GM12892 (cell line): ENCODE measurements around the gene DHRS7C.

Source experiments
- POLR2A ChIP-seq: IDR thresholded peaks from 2 replicates; pipeline ENCODE4 v1.6.1; 2011; ENCODE audit warnings: low read depth, low read length, control low read depth
- POLR2AphosphoS5 ChIP-seq: IDR thresholded peaks from 2 replicates; pipeline ENCODE4 v1.6.1; 2011; ENCODE audit warnings: low read depth, low read length, control low read depth

DNA sequence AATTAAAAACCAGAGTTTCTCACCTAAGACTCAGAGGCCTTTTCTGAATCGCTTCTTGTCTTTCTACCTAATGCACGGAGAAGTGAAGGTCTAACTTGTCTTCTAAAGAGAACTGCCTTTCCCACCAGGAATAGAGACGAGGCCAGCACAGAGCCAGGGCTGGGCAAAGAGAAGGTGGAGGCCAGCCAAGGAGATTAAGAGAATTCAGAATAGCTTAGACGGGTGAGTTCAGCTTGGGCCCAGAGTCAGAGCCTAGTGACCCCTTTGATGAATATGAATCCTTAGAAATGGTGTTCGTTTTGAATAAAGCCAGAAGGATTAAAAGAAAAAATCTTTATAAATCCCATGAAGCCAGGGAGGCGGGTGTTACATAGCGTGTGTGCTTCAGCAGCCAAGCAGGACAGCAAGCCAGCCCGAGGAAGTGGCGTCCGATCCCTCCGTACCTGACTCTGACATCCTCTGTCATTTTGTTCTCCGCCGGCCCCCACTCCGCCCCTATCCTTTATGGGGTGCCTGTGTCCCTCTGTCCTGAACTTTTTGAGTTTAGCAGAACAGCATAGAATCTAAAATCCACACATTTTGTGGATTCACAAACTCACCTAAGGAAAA lies 23.0 kb upstream of the DHRS7C start:
- TF ChIP-seq POLR2A: no peak
- no peak for TF ChIP-seq POLR2AphosphoS5
